GM19328 (cell line): Measurements from ENCODE around the gene TMEM43.

Source experiments
- ATAC-seq: cut with Tn5 transposase; IDR thresholded peaks from one replicate; pipeline ENCODE4 v1.9.1; 2021; ENCODE audit warnings: mild to moderate bottlenecking, moderate library complexity; ENCODE audit not compliant: unreplicated experiment

TMEM43 gene

DNA sequence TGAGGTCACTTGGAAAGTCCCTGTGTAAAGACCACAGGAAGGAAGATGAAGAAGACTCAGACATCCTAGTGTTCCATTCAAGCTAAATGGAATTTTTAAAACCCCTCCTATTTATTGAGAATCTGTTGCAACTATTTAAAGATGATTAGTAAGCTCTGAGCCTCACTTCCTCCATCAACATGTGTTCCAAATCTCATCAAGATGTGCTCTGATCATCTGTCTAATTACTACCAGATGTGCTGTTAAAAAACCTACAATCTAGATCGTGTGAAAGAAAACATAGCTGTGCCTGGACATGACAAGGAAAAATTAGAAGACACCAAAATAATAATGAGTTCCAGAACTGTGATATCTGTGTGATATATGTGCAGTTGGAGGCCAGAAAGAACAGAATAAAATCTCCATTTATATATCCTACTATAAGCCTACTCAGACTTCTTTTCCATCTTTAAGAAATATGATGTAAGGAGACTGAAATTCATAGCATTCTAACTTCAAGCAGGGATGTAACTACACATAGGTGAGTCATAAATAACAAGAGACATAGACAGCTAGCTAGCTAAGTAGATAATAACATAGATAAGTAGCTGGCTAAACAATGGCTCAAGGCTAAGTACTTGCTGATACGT, 45.8 kb downstream of the TMEM43 start:
- ATAC-seq = no peak

DNA sequence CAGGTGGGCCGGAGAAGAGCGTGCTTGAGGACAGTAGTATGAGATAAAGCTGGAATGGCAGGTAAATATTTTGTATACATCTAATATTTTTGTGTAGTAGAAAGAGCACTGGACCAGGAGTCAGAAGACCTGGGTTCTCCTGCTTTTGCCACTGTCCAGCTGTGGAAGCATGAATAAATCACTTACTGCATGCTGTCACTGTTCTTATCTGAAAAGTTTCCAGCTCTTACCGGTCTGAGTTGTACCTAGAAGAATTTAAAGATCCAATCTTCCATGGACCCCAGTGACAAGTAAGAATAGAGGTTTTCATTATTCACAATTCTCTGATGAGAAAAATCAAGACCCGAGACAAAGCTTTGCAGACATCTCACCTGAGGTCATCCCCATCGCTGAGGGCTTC, 47.6 kb downstream of the TMEM43 start:
- no peak for ATAC-seq

DNA sequence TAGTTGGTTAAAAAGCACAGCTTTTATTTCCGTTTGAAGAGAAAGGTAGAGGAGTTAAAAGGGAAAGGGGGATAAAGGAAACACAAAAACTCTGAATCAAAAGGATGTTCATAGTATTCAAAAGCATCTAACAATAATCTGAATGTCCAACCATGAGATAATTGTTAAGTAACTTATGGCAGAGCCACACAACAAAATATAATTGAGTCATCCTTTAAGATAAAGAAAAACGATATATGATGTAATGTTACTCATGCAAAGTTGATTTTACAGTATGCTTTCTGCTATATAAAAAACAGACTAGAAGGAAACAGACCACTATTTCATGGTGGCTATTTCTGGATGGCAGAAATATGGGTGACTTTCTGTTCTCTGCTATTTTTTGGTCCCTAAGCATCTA, 49.6 kb downstream of the TMEM43 start:
- ATAC-seq = no peak

DNA sequence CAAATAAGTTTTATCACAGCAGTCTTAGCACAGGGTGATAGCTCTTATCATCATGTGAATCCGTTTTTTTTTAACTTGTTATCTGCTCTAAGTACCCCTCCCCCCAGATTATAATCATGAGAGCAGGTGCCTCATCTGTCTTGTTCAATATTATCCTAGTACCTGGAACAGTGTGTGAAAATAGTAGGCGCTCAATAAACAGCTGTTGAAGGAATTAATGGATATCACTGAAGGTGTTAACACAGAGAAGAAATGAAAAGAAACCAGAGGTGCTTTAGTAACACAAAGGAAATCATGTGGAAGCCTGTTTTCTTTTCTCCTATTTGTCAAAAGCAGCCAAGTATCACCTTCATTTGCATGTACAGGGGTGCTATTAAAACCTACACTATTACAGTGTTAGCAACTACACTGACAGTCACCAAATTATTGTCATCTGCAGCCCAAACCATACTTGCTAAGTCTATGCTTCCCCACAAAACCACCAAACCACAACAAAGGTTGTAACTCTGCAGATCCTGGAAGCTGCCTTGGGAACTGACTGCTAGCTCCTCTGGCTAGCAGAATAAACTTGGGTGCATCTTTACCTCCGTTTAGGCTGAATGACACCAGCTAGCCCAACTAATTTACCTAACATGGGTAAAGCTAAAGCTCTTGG, 50.7 kb downstream of the TMEM43 start:
- ATAC-seq = no peak

DNA sequence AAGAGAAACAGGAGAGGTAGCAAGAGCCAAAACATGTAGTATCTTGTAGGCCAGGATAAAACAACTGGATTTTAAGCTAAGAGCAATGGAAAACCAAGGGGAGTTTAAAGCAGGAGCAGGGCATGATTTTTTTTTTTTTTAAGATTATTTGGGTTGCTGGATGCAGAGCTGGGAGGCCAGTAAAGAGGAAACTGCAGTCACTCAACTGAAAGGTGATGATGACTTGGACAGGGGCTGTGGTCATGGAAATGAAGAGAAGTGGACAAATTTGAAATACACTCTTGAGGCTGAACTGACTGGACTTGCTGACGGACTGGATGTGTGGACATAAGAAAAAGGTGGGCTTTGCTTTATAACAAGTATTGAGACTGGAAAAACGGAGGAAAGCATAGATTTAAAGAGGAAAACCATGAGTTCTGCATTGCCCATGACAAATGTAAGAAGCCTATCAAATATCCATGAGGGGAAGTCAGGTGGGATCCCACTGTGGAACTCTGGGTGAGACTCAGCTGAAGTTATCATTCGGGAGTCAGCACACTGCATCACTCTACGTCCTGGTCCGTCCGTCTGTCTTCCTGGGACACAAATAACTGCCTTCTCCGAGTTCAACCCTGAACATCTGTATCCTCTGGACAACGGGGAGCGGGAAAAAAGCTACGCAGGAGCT, 52.9 kb downstream of the TMEM43 start:
- peak; percentile 3 for ATAC-seq

DNA sequence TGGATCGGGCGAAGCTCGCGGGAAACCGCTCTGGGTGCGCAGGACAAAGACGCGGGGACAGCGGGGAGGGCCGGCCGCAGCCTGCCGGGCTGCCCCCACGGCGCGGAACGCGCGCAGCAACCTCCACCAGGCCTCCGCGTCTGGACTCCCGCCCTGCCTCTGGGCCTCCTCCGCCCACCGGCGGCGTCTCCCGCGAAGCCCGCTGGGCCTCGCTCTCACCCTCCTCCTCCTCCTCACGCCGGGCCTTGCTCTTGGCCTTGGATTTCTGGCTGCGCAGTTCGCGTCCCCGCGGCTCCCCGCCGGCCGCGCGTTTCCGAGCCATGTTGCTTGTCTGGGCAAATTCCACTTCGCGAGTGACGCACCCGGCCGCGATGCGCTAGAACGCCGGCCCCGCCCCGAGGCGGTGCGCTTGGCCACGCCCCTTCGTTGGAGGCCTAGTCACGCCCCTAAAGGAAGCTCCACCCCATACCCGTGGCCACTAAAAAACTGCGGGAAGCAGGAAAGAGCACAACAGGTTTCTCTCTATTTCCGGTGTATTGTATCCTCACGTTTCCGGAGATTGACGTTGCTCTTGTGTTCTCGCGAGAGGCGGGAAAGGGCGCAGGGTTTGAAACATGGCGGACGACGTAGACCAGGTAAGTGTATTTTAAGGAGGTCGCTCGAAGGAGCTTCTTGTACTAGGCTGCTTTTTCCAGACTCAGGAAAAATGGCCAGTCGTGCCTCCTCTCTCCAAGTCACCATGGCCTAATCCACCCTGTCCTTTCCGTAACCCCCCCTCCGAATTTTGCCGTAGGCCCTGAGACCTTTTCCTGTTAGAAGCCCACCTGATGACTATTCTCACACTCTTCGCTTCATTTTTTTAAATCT, 53.6 kb downstream of the TMEM43 start, which contains the start of the genes LSM3 and XPC:
LSM3 (plus strand) TSS at position 571 of the 867 bp plus-strand sequence; CDS start at position 615, 44 bp downstream.
XPC (minus strand) TSS at position 355 of the 867 bp plus-strand sequence; CDS start at position 322, 33 bp downstream.
- ATAC-seq = peak; percentile 89

DNA sequence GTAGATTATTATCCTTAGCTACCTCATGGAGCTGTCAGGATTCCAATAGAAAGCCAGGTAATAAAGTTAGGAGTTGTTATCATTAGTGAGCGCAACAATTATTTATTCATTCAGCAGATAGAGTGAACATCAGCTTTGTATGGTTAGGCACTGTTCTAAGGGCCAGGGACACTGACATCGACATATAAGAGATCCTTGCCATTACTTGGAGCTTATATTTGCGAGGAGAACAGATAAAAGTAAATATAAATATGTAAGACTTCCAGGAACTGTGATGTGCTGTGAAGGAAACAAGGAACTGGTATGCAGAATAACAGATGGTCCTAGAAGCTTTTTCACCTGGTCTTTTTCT, 54.2 kb downstream of the TMEM43 start:
- no peak for ATAC-seq

DNA sequence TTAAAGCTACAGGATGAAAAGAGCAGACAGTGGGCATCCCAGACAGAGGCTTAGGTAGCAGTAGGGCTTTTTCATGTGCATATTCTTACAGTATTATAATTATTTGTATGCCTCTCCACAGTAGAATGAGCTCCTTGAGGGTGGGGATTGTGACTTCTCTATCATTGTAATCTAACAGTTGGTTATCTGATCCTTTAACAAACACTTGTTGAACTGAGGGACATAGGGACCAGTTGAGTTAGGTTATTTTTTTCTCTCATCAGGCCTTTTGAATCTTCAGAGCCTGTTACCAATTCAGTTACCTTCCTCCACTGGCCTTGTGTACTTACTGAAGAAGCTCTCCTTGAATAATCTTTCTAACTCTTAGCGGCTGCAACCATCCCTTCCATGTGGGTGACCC, 54.9 kb downstream of the TMEM43 start:
- no peak for ATAC-seq

DNA sequence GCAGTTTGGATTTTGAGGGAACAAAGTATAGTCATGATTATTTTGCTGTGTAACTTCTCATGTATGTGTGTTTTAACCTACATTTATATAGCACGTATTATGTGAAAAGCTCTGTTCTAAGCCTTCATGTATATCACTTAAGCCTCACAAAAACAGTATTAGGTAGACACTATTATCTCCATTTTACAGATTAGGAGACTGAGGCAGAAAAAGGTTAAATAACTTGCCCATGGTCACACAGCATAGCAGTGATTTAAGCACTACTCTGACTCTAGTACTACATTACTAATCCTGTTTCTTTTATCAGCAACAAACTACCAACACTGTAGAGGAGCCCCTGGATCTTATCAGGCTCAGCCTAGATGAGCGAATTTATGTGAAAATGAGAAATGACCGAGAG, 56.4 kb downstream of the TMEM43 start:
- ATAC-seq = no peak

DNA sequence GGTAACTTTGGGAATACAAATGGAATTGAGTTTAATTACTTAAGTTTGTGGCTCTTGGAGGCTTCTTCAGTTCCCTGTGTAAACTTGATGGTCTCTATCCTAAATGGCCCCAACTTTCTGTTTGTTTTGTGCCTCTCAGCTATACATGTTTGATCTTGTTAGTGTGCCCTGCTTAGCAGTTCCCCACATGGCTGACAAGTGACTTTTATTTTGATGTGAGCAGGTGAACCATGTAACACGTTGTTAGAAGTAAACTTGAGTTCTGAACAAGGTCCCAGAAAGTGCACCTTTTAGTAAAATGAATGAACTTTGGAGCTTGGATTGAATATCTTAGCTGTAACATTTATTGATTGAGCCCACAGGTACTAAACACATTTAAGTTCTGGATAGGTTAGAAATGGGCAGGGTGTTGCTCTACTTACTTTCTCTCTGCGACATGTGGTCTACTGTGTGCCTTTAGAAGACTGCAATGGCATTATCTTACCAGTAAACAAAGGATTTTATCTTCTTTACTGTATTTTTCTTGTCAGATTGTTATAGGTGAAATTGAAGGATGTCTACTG, 58.2 kb downstream of the TMEM43 start:
- ATAC-seq = no peak

DNA sequence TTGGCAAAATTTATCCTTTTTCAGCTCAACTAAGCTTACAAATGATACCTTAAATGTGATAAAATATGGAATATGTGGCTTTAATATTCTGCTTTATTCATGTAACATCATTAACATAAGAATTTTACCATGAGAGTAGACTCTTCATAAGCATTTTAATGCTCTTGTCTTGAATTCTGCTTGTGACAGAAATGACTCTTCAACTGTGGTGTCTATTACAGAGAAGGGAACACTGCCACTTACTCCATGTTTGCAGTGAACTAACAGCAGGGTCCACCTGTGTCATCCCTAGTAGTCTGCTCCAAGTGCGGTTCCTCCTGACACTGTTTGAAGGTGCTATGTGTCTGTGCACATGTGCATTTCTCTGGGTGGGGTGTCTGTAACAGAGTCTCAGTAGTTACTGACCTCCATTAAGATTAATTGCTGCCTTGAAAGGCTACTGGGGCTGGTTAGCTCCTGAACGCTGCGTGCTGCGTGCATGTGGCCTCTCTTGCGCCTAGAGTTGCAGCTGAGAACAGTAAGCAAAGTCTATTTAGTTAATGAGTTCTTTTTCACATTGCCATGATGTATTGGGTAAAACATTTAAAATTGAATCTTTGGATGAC, 62.1 kb downstream of the TMEM43 start:
- ATAC-seq = no peak

DNA sequence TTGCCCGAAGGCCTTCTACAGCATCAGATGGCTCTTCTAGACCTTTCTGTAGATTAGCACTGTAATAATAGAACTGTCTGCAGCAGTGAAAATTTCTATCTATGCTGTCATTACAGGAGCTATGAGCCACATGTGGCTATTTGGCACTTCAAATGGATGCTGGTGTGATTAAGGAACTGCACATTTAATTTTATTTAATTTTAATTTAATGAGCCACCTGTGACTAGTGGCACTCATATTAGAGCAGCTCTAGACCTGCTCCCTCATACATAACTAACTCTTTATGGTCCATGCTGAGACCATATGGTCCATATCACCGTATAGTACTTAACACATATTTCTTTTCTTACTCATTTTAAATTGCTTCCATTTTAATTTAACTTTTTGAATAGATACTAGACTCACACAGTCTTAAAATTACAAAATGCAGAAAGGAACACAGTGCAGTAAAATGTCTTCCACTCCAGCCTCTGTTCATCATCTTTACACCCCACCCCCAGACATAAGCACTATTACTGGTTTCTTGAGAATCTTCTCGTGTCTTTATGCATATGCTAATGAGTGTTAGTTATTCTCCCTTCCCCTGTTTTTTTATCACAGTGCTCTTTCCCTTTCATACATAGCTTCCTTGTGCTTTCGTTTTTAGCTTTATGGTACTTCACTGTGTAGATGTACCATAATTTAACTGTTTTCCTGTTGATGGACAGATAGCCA, 63.3 kb downstream of the TMEM43 start:
- no peak for ATAC-seq
